Ovary (tissue), 9 donors: ENCODE results near the gene UBXN6. TPM values are rescaled to one million over a fixed set of nuclear protein-coding genes. Genes with fewer than 3 reads are reported as not detected.

ENCODE experiments used
- DNase-seq, 5 donors: peaks; one replicate each; pipeline ENCODE4 v3.0.0-alpha.2; 2019 to 2020
- H3K27ac ChIP-seq, 2 donors: fragments of 200-600 bp; one replicate each; pipeline versions ENCODE4 v1.5.1 to v1.8.0; 2019 to 2022
- H3K27me3 ChIP-seq: fragments of 200-600 bp; one replicate; pipeline ENCODE4 v1.8.0; 2022
- H3K36me3 ChIP-seq: fragments of 200-600 bp; sonication (generic); one replicate; pipeline ENCODE4 v1.5.1; 2019
- H3K4me1 ChIP-seq: one replicate; pipeline ENCODE4 v1.8.1; 2013; ENCODE audit warnings: mild to moderate bottlenecking, moderate library complexity; ENCODE audit not compliant: insufficient read depth
- H3K4me3 ChIP-seq: fragments of 200-600 bp; sonication (generic); one replicate; pipeline ENCODE4 v1.5.1; 2017
- H3K9me3 ChIP-seq, 2 donors: fragments of 200-600 bp in 1 of 2; sonication (generic) in 1 of 2; one replicate each; pipeline versions ENCODE4 v1.5.1 to v1.8.1; 2013 to 2019; ENCODE audit warnings: mild to moderate bottlenecking in 1 of 2, moderate library complexity in 1 of 2
- CTCF ChIP-seq, 3 donors: fragments of 450-650 bp in 2 of 3; fragments of 200-600 bp in 1 of 3; IDR thresholded peaks; one replicate each; pipeline versions ENCODE4 v1.5.1 to v1.8.0; 2016 to 2022; ENCODE audit warnings: antibody characterized with exemption in 3 of 3, mild to moderate bottlenecking in 1 of 3
- EP300 ChIP-seq: sonication (generic); formaldehyde crosslinking; IDR thresholded peaks from one replicate; pipeline ENCODE4 v1.6.1; 2017; ENCODE audit warnings: antibody characterized with exemption
- POLR2A ChIP-seq: fragments of 450-650 bp; IDR thresholded peaks from one replicate; pipeline ENCODE4 v1.6.1; 2017; ENCODE audit warnings: antibody characterized with exemption, mild to moderate bottlenecking, moderate library complexity
- WGBS, 3 donors: extraction: QIAGEN DNeasy Blood & Tissue Kit in 1 of 3; methylation state at CpG; one replicate each; pipeline versions ENCODE4 v1.1.5 to v1.1.7; 2013 to 2017; 5-methylcytosine and 5-hydroxymethylcytosine counted together
- intact Hi-C, 4 donors: fragments of 100-400 bp; cut with DNase I; formaldehyde crosslinking; loops; one replicate each; pipeline versions ENCODE4 v1.11.0 to v1.15.1; 2022 to 2023
- polyA plus RNA-seq, 2 donors: library from polyadenylated mRNA; stranded (reverse); fragments of 200-250 nt in 1 of 2; fragments of 350-450 nt in 1 of 2; fragmentation: Illumina TruSeq in 1 of 2; extraction: RNeasy Lipid Tissue Mini Kit (QIAGEN cat#74804) in 1 of 2; gene quantifications; one replicate each; pipeline ENCODE4 v1.2.3, GENCODE V29; 2013 to 2014
- total RNA-seq, 7 donors: library from RNA; depleted of rRNA in 2 of 7; stranded (reverse); fragments of >200 nt in 2 of 7; fragmentation: NEBNext Ultra II Directional in 3 of 7; extraction: Animal tissue kit (Norgen Biotek cat#: 25700) in 3 of 7; gene quantifications; one replicate each; pipeline versions ENCODE4 v1.1.0 to v1.2.4, GENCODE V29; 2016 to 2023
- donor health status: DM: no; HTN: no; CAD: no; lungs with moderate emphysema.
- donor health status: DM: no; HTN: no; CAD: no.
- donor health status: Bipolar disorder and iron deficiency.
- donor health status: DM: yes; HTN: yes; CAD: no.
- donor health status: DM: no; HTN: no; CAD: no.
- donor health status: DM: yes; HTN: yes; CAD: no.

UBXN6 gene
- total and polyA plus RNA-seq, 9 donors = 19.3 to 170 (median 133) TPM

- intact Hi-C loops = no loop called here
- Histone ChIP-seq H3K4me1 (peaks cover 8% of the 10 kb centered on the region), H3K9me3 (no peaks in the 10 kb centered on the region), H3K27ac (no peak overlapping the region), H3K36me3 (no peaks in the 10 kb centered on the region), H3K27me3 (no peaks in the 10 kb centered on the region), H3K4me3 (no peak overlapping the region)
- TF ChIP-seq CTCF (IDR thresholded peaks at IDR 0.05) (no peak), EP300 (no peak), POLR2A (no peak)
- WGBS, 3 donors = 87 to 92% (median 89%) methylated on average over 14 to 15 of the region's 15 CpGs
- DNase-seq = no peak
Measured at GRCh38 chr19:4499855-4500254, 42.3 kb upstream of the UBXN6 start.

DNA sequence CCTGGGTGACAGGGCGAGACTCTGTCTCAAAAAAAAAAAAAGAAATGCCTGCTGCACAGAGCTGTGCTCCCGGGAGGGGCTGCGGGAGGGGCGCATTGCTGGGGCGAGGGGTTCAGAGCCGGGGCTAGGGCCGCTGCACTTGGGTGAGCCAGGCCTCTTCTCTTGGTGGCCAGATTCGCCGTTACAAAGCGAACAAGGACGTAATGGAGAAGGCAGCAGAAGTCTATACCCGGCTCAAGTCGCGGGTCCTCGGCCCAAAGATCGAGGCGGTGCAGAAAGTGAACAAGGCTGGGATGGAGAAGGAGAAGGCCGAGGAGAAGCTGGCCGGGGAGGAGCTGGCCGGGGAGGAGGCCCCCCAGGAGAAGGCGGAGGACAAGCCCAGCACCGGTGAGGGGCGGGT lies 41.7 kb upstream of the UBXN6 start:
- no peak for DNase-seq
- WGBS, 3 donors = 93 to 95% (median 93%) methylated on average over 23 of the region's 23 CpGs
- intact Hi-C loops = no loop called here
- no peaks in the 10 kb centered on the region for H3K9me3 ChIP-seq
- H3K27me3 ChIP-seq = no peaks in the 10 kb centered on the region
- H3K27ac ChIP-seq = no peak overlapping the region
- H3K4me3 ChIP-seq = no peak overlapping the region
- peaks cover 3% of the 10 kb centered on the region for H3K4me1 ChIP-seq
- TF ChIP-seq CTCF (IDR thresholded peaks at IDR 0.05) = no peak
- no peak for TF ChIP-seq EP300
- no peak for TF ChIP-seq POLR2A
- H3K36me3 ChIP-seq = no peaks in the 10 kb centered on the region

DNA sequence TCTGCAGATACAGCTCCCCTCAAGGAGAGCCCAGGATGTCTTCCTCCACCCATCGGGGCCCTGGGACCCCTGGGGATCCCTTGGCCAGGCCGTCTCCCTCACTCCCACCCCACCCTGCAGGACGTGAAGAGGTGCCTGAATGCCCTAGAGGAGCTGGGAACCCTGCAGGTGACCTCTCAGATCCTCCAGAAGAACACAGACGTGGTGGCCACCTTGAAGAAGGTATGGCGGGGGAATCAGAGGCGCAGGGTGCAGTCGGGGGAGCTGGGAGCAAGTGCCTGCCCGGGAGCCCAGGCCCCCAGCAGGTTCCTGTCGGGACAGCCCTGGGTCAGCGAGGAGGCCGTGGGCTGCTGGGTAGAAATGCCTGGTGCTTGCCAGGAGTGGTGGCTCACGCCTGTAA lies 41.1 kb upstream of the UBXN6 start:
- Histone ChIP-seq H3K27ac (no peak overlapping the region), H3K4me3 (no peak overlapping the region), H3K9me3 (no peaks in the 10 kb centered on the region), H3K36me3 (no peaks in the 10 kb centered on the region), H3K27me3 (no peaks in the 10 kb centered on the region), H3K4me1 (no peaks in the 10 kb centered on the region)
- intact Hi-C loops = no loop called here
- 89 to 95% (median 92%) methylated on average over 12 of the region's 12 CpGs for WGBS, 3 donors
- DNase-seq = no peak
- TF ChIP-seq POLR2A (no peak), EP300 (no peak), CTCF (IDR thresholded peaks at IDR 0.05) (no peak)

DNA sequence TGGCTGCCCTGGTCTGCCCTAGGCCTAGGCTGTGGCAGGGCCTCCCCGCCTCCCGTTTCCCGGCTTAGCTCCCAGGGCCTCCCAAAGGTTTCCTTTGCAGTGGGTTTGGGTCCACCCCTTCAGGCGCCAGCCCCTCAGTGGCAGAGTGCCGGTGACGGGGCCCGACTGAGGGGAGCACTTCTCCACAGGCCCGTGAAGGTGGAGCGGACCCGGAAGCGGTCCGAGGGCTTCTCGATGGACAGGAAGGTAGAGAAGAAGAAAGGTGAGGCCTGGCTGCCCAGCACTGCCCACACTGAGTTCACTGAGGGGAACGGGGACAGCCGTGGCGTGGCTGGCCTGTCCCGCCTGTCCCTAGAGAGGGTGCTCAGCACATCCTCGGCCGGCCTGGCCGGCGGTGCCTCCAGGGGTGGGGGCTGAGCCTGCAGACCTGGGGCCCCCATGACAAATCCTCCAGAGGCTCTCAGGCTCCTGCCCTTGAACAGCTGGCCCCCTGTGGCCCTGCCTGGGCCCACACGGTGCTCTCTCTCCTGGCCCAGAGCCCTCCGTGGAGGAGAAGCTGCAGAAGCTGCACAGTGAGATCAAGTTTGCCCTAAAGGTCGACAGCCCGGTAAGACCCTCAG lies 40.3 kb upstream of the UBXN6 start:
- H3K27me3 ChIP-seq = no peaks in the 10 kb centered on the region
- TF ChIP-seq CTCF (IDR thresholded peaks at IDR 0.05) = no peak
- no peak for TF ChIP-seq POLR2A
- TF ChIP-seq EP300 = no peak
- no peak overlapping the region for H3K4me3 ChIP-seq
- no peak for DNase-seq
- 88 to 94% (median 91%) methylated on average over 21 to 25 of the region's 25 CpGs for WGBS, 3 donors
- intact Hi-C loops = no loop called here
- no peaks in the 10 kb centered on the region for H3K4me1 ChIP-seq
- no peak overlapping the region for H3K27ac ChIP-seq
- H3K36me3 ChIP-seq = no peaks in the 10 kb centered on the region
- H3K9me3 ChIP-seq = no peaks in the 10 kb centered on the region
